ENCODE measurements around the gene SPTB. TPM values are rescaled to one million over a fixed set of nuclear protein-coding genes. Genes with fewer than 3 reads are reported as not detected.
A peak's percentile ranks its signal among the peaks of the same experiment; 100 is the strongest.

Gene SPTB
- total and polyA plus RNA-seq, 5 donors = 68.4 to 96.5 (median 82.5) TPM

- Histone ChIP-seq H3K27me3 (ENCODE audit: control insufficient read depth, insufficient read depth) (no peaks in the 10 kb centered on the region), H3K9me3 (ENCODE audit: control insufficient read depth, low read length) (no peaks in the 10 kb centered on the region), H3K4me3 (ENCODE audit: low read length) (no peak overlapping the region), H3K27ac (ENCODE audit: low read length) (no peak overlapping the region), H3K4me1 (ENCODE audit: control insufficient read depth, insufficient read depth, low read length) (peaks cover 3% of the 10 kb centered on the region)
- WGBS = 78% methylated on average over 5 of the region's 5 CpGs
- no peak for ATAC-seq
- no peak for DNase-seq
- intact Hi-C loops (cut with DNase I) = no loop called here
Measured at GRCh38 chr14:64747327-64747726, 132.4 kb downstream of the SPTB start.

- Histone ChIP-seq H3K27ac (ENCODE audit: low read length) (no peak overlapping the region), H3K27me3 (ENCODE audit: control insufficient read depth, insufficient read depth) (no peaks in the 10 kb centered on the region), H3K4me1 (ENCODE audit: control insufficient read depth, insufficient read depth, low read length) (peaks cover 3% of the 10 kb centered on the region), H3K4me3 (ENCODE audit: low read length) (no peak overlapping the region), H3K9me3 (ENCODE audit: control insufficient read depth, low read length) (no peaks in the 10 kb centered on the region)
- peak in 1 of 3 donors; percentile 64 for DNase-seq
- WGBS = 34% methylated on average over 12 of the region's 12 CpGs
- ATAC-seq = peak; percentile 24 to 25
- intact Hi-C loops (cut with DNase I) = no loop called here
Measured at GRCh38 chr14:64746298-64747250, 133.1 kb downstream of the SPTB start.

GRCh38 chr14:64745511-64746091 is 134.1 kb downstream of the SPTB start:
- WGBS = 48% methylated on average over 8 of the region's 8 CpGs
- Histone ChIP-seq H3K4me3 (ENCODE audit: low read length) (no peak overlapping the region), H3K27me3 (ENCODE audit: control insufficient read depth, insufficient read depth) (no peaks in the 10 kb centered on the region), H3K27ac (ENCODE audit: low read length) (no peak overlapping the region), H3K9me3 (ENCODE audit: control insufficient read depth, low read length) (no peaks in the 10 kb centered on the region), H3K4me1 (ENCODE audit: control insufficient read depth, insufficient read depth, low read length) (peaks cover 3% of the 10 kb centered on the region)
- DNase-seq = peak in 2 of 3 donors; percentile 56 to 58
- ATAC-seq = peak; percentile 37 to 40
- intact Hi-C loops (cut with DNase I) = no loop called here

- DNase-seq = peak in 1 of 3 donors; percentile 24
- intact Hi-C loops (cut with DNase I) = no loop called here
- peaks cover 3% of the 10 kb centered on the region for H3K4me1 ChIP-seq (ENCODE audit: control insufficient read depth, insufficient read depth, low read length)
- ATAC-seq = no peak
- no peaks in the 10 kb centered on the region for H3K27me3 ChIP-seq (ENCODE audit: control insufficient read depth, insufficient read depth)
- H3K27ac ChIP-seq (ENCODE audit: low read length) = no peak overlapping the region
- 96% methylated on average over 27 of the region's 27 CpGs for WGBS
- no peak overlapping the region for H3K4me3 ChIP-seq (ENCODE audit: low read length)
- H3K9me3 ChIP-seq (ENCODE audit: control insufficient read depth, low read length) = no peaks in the 10 kb centered on the region
Measured at GRCh38 chr14:64743061-64743460, 136.6 kb downstream of the SPTB start.

- no peaks in the 10 kb centered on the region for H3K27me3 ChIP-seq (ENCODE audit: control insufficient read depth, insufficient read depth)
- no peak overlapping the region for H3K4me3 ChIP-seq (ENCODE audit: low read length)
- H3K27ac ChIP-seq (ENCODE audit: low read length) = no peak overlapping the region
- intact Hi-C loops (cut with DNase I) = no loop called here
- ATAC-seq (no peak), DNase-seq (peak in 1 of 3 donors; percentile 32)
- WGBS = 96% methylated on average over 15 of the region's 15 CpGs
- peaks cover 3% of the 10 kb centered on the region for H3K4me1 ChIP-seq (ENCODE audit: control insufficient read depth, insufficient read depth, low read length)
- no peaks in the 10 kb centered on the region for H3K9me3 ChIP-seq (ENCODE audit: control insufficient read depth, low read length)
Measured at GRCh38 chr14:64741961-64742360, 137.7 kb downstream of the SPTB start.

- ATAC-seq = no peak
- Histone ChIP-seq H3K27me3 (ENCODE audit: control insufficient read depth, insufficient read depth) (no peaks in the 10 kb centered on the region), H3K27ac (ENCODE audit: low read length) (no peak overlapping the region), H3K4me3 (ENCODE audit: low read length) (no peak overlapping the region), H3K9me3 (ENCODE audit: control insufficient read depth, low read length) (no peaks in the 10 kb centered on the region), H3K4me1 (ENCODE audit: control insufficient read depth, insufficient read depth, low read length) (peaks cover under 1% of the 10 kb centered on the region)
- intact Hi-C loops (cut with DNase I) = no loop called here
- DNase-seq = peak in 2 of 3 donors; percentile 34 to 46
- 96% methylated on average over 15 of the region's 15 CpGs for WGBS
Measured at GRCh38 chr14:64741200-64741599, 138.5 kb downstream of the SPTB start.

- H3K9me3 ChIP-seq (ENCODE audit: control insufficient read depth, low read length) = no peaks in the 10 kb centered on the region
- 78% methylated on average over 9 of the region's 9 CpGs for WGBS
- H3K4me3 ChIP-seq (ENCODE audit: low read length) = no peak overlapping the region
- no peaks in the 10 kb centered on the region for H3K27me3 ChIP-seq (ENCODE audit: control insufficient read depth, insufficient read depth)
- DNase-seq (peak in 1 of 3 donors; percentile 9), ATAC-seq (no peak)
- H3K27ac ChIP-seq (ENCODE audit: low read length) = no peak overlapping the region
- H3K4me1 ChIP-seq (ENCODE audit: control insufficient read depth, insufficient read depth, low read length) = no peaks in the 10 kb centered on the region
- intact Hi-C loops (cut with DNase I) = no loop called here
Measured at GRCh38 chr14:64738281-64738804, 141.4 kb downstream of the SPTB start.

- intact Hi-C loops (cut with DNase I) = no loop called here
- H3K9me3 ChIP-seq (ENCODE audit: control insufficient read depth, low read length) = no peaks in the 10 kb centered on the region
- WGBS = 81% methylated on average over 17 of the region's 17 CpGs
- DNase-seq (peak in 2 of 3 donors; percentile 51 to 55), ATAC-seq (peak in 1 of 2 donors; percentile 7)
- no peaks in the 10 kb centered on the region for H3K4me1 ChIP-seq (ENCODE audit: control insufficient read depth, insufficient read depth, low read length)
- no peaks in the 10 kb centered on the region for H3K27me3 ChIP-seq (ENCODE audit: control insufficient read depth, insufficient read depth)
- H3K27ac ChIP-seq (ENCODE audit: low read length) = no peak overlapping the region
- H3K4me3 ChIP-seq (ENCODE audit: low read length) = no peak overlapping the region
Measured at GRCh38 chr14:64737391-64738280, 142.1 kb downstream of the SPTB start.

GRCh38 chr14:64736271-64737169 is 143.2 kb downstream of the SPTB start:
- DNase-seq = peak in 2 of 3 donors; percentile 39 to 53
- H3K4me3 ChIP-seq (ENCODE audit: low read length) = no peak overlapping the region
- H3K4me1 ChIP-seq (ENCODE audit: control insufficient read depth, insufficient read depth, low read length) = no peaks in the 10 kb centered on the region
- 82% methylated on average over 28 of the region's 28 CpGs for WGBS
- intact Hi-C loops (cut with DNase I) = no loop called here
- no peak overlapping the region for H3K27ac ChIP-seq (ENCODE audit: low read length)
- no peaks in the 10 kb centered on the region for H3K27me3 ChIP-seq (ENCODE audit: control insufficient read depth, insufficient read depth)
- no peaks in the 10 kb centered on the region for H3K9me3 ChIP-seq (ENCODE audit: control insufficient read depth, low read length)
- ATAC-seq = peak in 1 of 2 donors; percentile 25

GRCh38 chr14:64734990-64735389 is 144.7 kb downstream of the SPTB start:
- intact Hi-C loops (cut with DNase I) = no loop called here
- no peak for ATAC-seq
- H3K9me3 ChIP-seq (ENCODE audit: control insufficient read depth, low read length) = no peaks in the 10 kb centered on the region
- no peaks in the 10 kb centered on the region for H3K27me3 ChIP-seq (ENCODE audit: control insufficient read depth, insufficient read depth)
- no peak overlapping the region for H3K27ac ChIP-seq (ENCODE audit: low read length)
- no peak overlapping the region for H3K4me3 ChIP-seq (ENCODE audit: low read length)
- DNase-seq = peak in 2 of 3 donors; percentile 9 to 23
- 54% methylated on average over 6 of the region's 6 CpGs for WGBS
- no peaks in the 10 kb centered on the region for H3K4me1 ChIP-seq (ENCODE audit: control insufficient read depth, insufficient read depth, low read length)

All from right cardiac atrium (tissue), 5 donors.